ENCODE results near the gene CXorf38.
A peak's percentile ranks its signal among the peaks of the same experiment; 100 is the strongest.

Gene CXorf38, protein sequence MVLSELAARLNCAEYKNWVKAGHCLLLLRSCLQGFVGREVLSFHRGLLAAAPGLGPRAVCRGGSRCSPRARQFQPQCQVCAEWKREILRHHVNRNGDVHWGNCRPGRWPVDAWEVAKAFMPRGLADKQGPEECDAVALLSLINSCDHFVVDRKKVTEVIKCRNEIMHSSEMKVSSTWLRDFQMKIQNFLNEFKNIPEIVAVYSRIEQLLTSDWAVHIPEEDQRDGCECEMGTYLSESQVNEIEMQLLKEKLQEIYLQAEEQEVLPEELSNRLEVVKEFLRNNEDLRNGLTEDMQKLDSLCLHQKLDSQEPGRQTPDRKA

DNA sequence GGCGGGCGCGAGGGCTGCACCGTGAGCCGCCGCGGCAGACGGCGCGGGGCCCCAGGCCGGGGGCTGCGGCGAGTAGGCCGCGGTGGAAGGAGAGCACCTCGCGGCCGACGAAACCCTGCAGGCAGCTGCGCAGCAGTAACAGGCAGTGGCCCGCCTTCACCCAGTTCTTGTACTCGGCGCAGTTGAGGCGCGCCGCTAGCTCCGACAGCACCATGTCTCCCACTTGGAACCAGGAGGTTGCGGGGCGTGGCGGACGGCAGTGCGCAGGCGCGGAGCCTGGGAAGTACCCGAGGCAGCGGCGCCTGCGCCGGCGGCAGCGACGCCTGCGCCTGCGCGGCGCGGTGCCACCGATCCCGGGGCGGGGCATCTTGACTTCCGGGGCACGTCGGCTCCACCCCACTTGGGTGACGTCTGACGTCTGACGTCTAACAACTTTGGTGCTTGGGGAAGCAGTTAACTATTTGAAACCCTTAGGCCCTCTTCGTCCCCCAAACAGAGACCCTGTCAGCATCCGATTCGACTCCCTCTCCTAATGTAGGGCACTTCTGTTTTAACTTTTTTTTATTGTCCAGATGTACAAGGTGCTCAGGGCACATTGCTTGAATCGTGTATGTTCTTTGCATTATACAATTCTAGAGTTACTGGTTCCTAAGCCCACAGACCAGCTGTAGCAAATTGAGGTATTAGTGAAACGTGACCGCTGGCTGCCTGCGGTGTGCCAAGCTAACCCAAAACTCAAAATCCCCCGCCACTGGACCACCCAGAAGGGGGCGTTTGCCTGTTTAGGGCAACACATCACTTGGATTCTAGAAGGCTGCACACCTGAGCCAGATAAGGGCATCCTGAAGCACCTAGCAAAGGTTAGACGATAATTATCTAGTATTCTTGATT, at the start of gene CXorf38:
CXorf38 (minus strand) TSS at position 255 of the 891 bp plus-strand sequence; CDS start at position 214, 41 bp downstream.
- DNase-seq = peak; percentile 73

DNA sequence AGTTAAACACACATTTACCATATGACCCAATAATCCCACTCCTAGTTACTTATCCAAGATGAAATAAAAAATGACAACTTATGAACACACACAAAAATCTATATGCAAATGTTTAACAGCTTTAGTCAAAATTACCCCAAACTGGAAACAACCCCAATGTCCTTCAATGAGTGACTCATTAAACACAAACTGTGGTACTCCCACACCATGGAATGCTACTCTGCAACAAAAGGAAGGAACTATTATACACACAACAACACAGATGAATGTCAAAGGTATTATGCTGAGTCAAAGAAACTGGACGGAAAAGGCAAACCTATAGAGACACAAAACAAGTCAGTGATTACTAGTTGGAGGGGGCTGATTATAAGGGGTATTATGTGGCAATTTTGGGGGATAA, 47.4 kb upstream of the CXorf38 start:
- DNase-seq = no peak

DNA sequence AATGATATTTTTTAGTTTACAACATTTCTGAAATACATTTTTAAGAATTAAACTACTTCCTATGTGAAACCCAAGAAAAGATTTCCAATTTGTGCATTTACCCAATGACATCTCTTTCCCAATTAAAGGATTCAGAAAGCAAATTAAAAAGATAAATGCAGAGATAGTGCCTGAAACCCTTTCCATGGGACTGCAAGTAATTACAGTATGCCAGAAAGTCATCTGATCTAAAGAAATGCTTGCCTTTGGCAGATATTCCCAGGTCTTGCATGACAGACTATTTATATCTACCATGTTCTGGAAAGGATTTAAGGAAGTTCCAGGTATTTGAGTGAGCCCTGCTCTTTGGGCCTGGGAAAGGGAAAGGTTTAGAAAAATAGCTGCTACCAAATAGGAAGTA, 41.6 kb upstream of the CXorf38 start:
- DNase-seq = no peak

DNA sequence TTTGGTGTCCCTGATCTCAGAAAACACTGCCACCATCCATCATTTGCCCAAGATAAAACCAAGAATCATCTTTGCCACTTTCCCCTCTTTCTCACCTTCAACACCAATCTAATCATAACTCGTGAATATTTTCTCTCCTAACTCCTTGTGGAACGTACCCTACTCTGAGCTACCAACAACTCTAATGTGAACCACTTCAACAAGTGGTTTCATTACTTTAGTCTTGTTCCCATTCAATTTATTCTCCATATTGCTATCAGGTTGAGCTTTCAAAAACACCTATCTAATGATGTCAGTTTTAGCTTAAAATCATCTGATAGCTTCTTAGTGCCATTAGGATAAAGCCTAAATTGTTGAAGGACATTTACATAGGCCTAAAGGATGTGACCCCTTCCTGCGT, 39.8 kb upstream of the CXorf38 start:
- no peak for DNase-seq

DNA sequence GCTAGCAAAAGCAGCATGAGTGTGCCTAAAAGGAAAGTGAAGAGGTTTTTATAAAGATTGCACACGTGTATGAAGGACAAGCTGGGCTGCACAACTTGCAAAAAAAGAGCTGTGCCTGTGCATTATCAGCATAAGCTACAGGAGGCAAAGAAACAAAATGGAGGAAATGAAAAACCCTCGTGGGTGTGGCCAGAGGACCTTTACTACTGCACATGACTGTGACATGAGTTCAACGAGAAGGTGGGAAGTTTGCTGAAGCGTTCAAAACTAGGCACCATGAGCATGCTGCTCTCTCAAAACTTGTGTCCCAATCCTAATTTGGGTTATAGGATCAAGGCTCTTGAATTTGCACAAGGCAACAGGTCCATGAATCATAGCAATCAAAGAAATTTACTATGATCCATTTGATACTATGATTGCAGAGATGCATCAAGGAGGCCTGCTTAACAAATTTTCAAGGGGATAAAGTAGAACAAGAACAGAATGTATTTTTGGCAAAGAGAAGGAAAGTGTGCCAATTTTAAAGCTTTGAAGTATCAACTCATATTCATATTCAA, 38.1 kb upstream of the CXorf38 start:
- DNase-seq = no peak

DNA sequence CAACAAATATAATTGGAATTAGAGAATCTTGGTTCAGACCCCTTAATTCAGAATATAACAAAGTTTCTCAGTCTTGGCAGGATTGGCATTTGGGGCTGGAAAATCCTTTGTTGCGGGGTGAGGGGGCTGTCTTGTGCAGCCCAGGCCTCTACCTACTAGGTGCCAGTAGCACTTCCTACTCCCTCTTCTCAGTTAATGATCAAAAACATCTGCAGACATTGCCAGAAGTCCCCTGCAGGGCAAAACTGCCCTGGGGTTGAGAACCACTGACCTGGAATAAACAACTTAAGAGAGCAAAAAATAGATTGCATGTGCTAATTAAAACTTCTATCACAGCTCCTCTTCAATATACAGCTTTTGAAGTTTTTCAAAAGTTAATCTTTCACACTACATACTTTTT, 36.7 kb upstream of the CXorf38 start:
- DNase-seq = no peak

DNA sequence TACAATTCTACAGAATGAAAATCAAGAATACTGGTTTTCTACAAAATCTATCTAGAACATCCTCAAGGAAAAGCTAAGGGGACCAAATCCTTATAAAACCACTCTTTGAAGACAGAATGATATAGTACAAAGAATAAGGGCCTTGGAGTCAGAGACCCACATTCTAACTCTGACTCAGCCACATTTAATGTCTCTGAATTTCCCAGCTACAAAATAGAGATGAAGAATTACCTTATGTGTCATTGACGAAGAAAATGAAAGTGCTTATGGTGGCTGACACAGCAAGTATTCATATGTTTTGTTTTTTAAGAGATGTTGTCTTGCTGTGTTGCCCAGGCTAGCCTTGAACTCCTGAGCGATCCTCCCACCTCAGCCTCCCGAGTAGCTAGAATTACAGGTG, 35.9 kb upstream of the CXorf38 start:
- no peak for DNase-seq

DNA sequence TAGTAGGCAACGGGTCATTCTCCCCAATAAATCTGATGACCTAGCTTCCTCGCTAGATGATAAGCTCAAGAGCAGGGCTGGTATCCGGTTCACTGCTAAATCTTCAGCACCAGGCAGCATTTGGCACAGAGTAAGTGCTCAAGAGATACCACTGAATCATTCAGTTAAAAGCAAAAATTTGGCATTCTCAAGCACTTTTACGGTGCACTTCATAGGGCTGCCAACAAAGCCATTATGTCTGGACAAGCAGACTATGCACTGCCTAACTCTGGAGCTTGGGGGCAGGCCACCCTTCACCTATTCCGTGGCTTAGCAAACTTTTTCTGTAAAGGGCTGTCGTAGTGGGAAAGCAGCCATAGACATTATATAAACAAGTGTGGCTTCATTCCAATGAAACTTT, 23.8 kb upstream of the CXorf38 start:
- DNase-seq = no peak

DNA sequence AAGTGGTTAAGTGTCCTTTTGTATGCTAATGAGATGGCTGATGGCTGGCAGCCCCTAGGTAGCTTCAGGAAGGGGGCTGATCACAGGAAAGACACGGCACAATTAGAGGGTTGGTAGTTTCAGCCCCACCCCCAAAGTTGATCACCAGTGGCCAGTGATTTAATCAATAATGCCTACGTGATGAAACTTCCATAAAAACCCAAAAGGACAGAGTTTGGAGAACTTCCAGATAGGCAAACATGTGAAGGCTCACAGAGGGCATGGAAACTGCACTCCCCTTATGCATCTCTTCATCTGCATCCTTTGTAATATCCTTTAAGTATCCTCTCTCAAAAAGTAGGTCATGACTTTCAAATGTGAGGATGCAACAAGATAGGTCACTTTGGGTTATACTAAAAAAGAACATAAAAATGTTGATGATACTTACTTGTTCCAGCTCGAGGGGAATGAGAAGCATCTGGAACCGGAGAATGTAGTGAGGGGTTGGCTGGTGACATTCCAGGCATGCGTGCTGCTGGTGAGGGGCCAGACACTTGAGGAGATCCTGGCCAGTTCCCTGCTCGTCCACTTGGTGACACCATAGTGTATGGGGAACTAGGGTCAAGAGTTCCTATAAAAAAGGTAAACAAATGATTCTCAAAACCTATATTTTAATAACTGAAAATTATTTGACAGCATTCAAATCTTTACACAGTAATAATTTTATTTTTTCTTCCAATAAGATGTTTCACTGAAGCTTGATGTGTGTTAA, 16.7 kb upstream of the CXorf38 start:
- no peak for DNase-seq

DNA sequence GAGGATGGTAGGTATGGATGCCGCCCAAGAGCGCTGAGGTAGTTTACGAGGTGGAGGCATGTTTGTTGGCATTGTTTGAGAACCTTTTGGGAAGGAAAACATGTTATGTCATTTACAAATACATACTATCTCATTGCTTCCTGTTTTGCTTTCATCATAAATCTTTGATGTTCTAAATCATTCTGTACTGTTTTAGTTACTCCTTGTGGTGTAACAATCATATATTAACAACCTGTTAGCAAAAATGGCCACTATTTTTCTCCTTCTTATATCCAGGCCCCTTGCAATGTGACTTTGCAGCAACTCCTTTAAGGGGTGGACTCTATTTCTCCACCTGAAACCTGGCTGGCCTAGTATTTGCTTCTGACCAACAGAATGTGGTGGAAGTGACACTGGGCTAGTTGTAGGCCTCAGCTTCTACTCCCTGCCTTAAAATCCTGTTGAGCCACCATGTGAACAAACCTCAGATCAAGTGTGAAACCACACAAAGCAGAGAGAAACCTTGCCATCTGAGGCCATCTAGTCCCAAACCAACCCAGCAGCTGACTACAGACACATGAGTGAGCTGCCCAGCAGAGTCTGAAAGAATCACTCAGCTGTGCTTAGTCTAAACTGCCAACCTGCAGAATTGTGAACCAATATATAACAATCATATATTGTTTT, 15.8 kb upstream of the CXorf38 start:
- no peak for DNase-seq

DNA sequence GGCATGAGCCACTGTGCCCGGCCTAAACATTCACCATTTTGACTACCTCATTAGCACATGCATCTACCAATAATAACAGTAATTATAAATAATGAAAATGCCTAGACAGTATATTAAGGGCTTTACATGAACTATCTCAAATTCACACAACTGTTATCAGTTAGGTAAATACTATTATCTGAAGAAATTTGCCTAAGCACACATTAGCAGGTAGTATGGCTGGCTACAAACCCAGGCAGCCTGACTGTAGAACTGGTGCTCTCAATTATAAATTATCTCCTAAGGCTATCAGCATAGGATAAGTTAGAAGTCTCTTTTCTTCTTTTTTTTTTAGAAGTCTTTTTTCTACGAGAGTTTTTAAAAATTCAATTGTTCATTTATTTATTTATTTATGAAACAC, 14.1 kb upstream of the CXorf38 start:
- DNase-seq = no peak

DNA sequence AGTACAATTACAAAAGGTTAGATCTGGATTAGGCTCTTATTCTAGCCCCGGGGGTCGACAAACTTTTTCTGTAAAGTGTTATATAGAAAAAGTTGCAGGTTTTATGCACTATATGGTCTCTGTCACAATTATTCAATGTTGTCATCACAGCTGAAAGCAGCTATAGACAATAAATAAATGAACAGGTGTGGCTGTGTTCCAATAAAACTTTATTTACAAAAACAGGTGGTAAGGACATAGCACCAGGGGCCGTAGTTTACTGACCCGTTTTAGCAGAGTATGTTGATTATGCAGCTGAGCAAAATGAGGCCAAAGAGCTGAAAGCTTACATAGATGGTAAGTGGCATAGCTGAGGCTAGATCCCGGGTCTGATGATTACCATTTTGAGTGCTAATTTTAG, 13.0 kb upstream of the CXorf38 start:
- no peak for DNase-seq

DNA sequence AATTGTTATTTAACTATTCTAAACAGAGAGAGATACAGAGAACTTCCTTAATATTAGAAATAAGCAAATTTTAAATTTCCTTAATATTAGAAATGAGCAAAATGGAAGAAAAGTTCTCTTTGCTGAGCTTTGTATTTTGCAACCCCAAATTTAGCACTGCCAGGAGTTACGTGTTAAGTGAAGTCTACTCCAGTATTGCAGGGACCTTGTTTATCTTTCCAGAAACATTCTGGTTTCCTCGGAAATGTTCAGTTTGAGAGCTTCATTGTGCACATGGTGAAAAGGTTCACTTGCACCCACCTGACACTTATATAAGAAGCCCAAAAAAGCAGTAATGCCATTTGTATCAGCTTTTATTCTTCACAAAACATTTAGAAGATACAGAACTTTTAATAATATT, 6.2 kb upstream of the CXorf38 start:
- no peak for DNase-seq

DNA sequence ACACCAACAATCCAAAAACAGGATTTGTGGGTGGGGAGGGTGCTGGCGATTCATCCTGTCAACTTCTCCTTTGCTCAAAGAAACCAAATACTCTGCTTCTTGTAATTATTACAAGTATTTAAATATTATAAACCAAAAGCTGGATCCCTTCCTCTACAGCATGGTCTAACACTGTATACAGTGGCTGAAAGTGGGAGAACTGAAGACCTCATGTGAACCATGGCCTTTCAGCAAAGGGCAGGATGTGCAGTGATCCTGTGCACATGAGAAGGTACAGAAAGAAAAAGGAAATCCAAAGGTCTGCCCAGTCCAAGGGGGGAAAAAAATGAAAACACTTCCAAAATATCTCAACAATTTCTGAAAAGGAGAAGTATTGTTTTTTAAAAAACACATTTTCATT, 5.3 kb upstream of the CXorf38 start:
- no peak for DNase-seq

DNA sequence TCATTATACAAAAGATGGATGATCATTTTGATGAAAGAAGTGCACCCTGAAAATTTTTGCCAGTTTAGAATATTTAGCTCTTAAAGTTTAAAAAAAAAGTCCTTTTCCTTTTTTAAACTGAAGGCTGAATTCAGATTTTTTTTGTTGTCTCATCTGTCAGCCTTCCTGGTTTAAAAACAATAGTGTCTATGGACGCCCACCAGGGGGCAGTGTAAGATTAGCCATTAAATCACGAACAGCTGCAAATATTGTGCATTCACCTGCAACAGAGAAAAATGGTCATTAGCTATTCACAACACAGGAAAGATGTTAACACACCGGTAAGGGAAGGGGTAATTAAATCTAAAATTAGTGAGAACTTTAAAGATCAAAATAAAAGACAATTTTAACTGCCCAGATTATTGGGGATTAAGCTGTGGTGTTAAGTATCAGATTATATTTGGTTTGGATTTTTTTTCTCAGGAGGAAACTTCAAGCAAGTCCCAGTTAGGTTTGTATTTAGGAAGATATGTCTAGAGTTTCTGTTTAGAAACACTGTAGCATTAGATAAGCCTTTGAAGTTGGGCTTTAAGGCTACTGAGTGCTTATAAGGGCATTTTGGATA, 4.4 kb upstream of the CXorf38 start:
- peak; percentile 54 for DNase-seq

DNA sequence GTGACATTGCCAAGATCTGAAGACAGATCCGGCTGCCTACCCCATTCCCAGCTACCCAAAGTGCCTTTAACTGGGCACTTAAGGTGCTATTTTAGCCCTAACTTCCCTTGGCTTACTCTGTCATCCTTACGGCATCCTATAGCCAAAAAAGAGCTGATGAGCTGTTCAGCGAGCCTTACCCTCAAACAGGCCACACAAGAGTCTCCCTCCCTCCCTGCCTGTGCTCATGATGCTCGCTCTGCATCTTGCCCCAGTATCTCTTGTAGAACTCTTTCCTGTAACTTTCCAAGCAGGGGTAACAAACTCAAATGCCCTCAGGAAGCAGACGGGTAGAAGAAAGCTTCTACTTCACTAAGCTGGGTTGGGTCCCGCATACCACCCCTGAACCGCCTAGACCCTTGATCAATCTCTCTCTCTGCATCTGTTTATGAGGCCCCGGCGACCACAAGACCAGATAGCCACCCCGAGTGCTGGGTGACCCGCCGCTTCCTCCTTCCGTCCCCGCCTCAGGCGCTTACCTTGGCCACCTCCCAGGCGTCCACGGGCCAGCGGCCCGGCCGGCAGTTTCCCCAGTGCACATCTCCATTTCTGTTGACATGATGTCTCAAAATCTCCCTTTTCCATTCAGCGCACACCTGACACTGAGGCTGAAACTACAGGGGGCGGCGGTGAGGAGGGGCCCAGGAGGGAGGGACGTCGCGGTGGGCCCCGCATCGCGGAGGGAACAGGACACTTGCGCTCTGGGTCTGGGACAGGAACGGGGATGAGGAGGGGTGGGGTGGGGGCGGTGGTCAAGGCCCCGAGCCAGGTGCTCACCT, 663 bp downstream of the CXorf38 start:
- DNase-seq = no peak

DNA sequence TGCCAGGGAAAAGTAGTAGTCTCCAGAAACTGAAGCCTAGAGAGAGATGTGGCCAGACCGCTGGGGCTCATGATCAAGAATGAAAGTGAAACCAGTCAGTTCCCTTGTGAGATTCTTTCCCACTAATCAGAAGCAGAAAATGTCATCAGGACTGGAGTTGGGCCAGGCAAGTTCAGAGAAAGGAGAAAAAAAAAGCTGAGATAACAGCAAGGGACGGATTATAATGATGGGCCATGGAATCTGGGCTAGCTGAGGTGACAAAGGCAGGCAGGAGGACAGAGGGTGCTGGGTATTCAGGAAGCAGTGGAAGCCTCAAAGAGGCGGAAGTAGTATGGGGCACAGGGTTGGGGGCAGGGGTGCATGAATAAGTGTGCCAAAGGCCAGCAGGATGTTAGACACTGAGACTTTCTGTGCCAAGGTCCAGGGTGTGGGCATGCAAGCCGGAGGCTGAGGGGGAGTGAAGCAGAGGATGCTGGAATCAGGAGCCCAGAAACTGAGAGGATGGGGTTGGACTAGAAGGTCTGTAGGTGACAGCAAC, 2.5 kb downstream of the CXorf38 start:
- no peak for DNase-seq

DNA sequence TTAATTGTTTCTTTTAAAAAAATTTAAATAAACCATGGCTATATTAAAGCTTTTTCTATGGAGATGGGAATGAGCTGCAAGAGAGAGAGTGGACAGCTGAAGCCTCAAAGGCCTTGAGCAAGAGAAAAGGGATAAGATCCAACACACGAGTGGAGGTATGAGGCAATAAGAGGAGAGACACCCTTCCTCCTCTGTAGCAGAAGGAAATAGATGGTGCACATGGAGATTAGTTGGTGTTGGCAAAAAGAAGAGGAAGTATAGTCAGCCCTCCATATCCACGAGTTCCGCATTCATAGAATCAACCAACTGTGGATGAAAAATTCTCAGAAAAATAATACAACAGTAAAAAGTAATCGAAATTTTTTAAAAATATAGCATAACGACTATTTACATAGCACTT, 3.2 kb downstream of the CXorf38 start:
- DNase-seq = no peak

DNA sequence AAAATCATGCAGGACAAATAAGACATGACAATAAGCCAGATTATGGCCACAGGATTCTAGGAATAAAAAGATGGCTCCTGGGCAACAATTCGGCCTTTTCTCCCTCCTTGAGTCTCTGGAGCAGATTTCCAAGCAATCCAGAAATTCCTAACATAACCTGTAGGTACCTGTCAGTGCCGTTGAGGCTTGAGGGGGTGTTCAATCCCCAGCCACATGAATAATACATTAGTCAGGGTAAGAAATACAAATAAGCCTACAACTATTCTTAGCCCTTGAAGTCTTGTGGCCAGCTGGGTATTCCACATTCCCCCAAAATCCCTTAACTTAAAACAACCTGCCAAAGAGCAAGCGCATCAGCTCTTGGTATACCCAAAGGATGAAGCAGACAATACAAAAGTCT, 9.7 kb downstream of the CXorf38 start:
- no peak for DNase-seq

DNA sequence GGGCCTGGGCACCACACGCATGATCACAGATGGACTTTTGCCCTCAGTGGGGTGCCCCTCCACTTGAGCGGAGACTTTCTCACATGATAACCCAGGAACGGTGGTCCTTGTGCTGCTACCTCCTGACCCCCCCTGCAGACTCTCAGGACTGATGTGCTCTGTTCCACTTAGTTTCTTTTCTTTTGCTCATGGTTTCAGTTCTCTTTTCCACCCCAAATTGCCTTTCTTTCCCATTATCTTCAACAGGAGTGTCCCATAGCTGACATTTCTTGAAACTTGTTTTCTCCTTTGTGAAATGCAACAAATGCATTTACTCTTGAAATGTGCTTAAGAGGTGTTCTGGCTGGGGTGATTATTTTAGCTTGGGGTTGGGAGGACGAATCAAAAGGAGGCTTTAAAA, 15.2 kb downstream of the CXorf38 start:
- DNase-seq = no peak

DNA sequence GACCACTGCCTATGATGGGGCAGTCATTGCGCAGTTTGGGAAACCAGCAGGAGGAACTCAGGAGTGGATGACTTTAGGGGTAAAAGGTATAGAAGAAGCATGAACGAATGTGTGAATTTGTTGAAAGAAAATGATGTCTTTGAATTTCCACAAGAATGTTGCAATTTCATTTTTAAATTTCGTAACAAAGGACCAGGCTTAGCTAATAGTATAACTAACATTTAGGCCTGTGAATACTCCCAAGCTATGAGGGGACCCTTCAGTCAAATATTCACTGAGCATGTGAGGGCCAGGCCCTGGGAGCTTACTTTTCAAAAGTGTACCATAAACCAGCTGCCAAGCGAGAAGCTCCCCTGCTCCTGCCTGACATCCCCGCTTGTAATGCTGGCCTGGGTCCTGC, 18.9 kb downstream of the CXorf38 start:
- DNase-seq = no peak
